SK-N-SH (cell line): ENCODE measurements around the gene NRARP.

Experiments
- CTCF ChIP-seq: fragments of 200-600 bp; sonication (generic); IDR thresholded peaks from 2 replicates; pipeline ENCODE4 v1.6.1; 2017; ENCODE audit warnings: antibody characterized with exemption, mild to moderate bottlenecking, moderate library complexity
- GABPA ChIP-seq: IDR thresholded peaks from 2 replicates; pipeline ENCODE4 v1.4.0; 2012; ENCODE audit warnings: low read depth, mild to moderate bottlenecking
- GATA2 ChIP-seq: sonication (generic); formaldehyde crosslinking; IDR thresholded peaks from 2 replicates; pipeline ENCODE4 v1.5.0; 2020; ENCODE audit warnings: mild to moderate bottlenecking, missing genetic modification reagents
- MEF2A ChIP-seq: IDR thresholded peaks from 2 replicates; pipeline ENCODE4 v1.4.0; 2012; ENCODE audit warnings: low read depth, borderline replicate concordance
- NFIC ChIP-seq: IDR thresholded peaks from 2 replicates; pipeline ENCODE4 v1.4.0; 2012; ENCODE audit warnings: borderline replicate concordance
- REST ChIP-seq: IDR thresholded peaks from 2 replicates; pipeline ENCODE4 v1.6.1; 2012; ENCODE audit warnings: mild to moderate bottlenecking, low read depth, low read length, moderate library complexity
- SIN3A ChIP-seq: IDR thresholded peaks from 2 replicates; pipeline ENCODE4 v1.6.1; 2012; ENCODE audit warnings: low read depth, mild to moderate bottlenecking, low read length, moderate library complexity, borderline replicate concordance
- USF2 ChIP-seq: fragments of 150-350 bp; IDR thresholded peaks from 2 replicates; pipeline ENCODE4 v1.6.1; 2017; ENCODE audit warnings: antibody characterized with exemption, low read length, low read depth, borderline replicate concordance
- YY1 ChIP-seq: IDR thresholded peaks from 2 replicates; pipeline ENCODE4 v1.4.0; 2012; ENCODE audit warnings: low read depth, mild to moderate bottlenecking

- peak; percentile 58 for TF ChIP-seq CTCF
- TF ChIP-seq YY1: no peak
- TF ChIP-seq MEF2A: no peak
- TF ChIP-seq SIN3A: no peak
- no peak for TF ChIP-seq GABPA
- no peak for TF ChIP-seq GATA2 (CRISPR knock-in tag)
- TF ChIP-seq USF2: no peak
- no peak for TF ChIP-seq NFIC
- TF ChIP-seq REST: no peak
Measured at GRCh38 chr9:137302449-137303150, 529 bp upstream of the NRARP start.
